Raji (cell line): ENCODE measurements around the gene ANKRD55.

Source experiments
- POLR2A ChIP-seq: IDR thresholded peaks from 2 replicates; pipeline ENCODE4 v1.6.1; 2011; ENCODE audit warnings: low read depth, low read length, control low read depth; ENCODE audit not compliant: insufficient read depth

ANKRD55 gene

DNA sequence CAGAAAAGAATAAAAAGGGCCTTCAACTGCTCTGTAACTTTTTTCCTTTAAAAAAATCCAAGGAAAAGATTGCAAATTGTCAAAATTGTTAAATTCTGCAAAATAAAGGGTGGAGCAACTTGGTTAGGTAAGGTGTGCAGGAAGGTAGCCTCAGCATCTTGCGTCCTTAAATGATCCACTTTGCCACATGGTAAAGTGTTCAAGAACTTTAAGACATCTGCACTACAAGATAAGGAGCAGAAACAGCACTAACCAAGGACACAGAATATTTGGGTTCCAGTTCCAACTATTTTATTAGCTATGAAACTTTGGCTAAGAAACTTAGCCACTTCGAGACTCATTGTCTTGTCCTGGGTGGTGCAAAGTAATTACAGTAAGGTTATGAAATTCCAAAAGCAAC, 53.7 kb downstream of the ANKRD55 start:
- no peak for TF ChIP-seq POLR2A

DNA sequence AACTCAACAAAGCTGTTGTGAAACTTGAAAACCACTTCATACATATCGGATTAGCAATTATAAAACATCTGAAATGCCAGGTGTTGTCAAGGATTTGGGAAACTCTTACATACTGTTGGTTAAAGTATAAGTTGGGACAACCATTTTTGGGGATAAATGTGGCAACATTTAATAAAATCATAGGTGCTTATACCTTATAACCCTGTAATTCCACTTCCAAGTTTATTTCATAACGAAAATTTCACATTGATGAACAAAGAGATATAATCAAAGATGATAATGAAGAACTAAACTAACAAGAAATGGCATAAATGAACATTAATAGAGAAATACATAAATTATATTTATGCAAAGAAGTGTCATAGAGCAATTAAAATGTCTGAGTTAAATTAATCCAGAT, 54.3 kb downstream of the ANKRD55 start:
- TF ChIP-seq POLR2A: no peak

DNA sequence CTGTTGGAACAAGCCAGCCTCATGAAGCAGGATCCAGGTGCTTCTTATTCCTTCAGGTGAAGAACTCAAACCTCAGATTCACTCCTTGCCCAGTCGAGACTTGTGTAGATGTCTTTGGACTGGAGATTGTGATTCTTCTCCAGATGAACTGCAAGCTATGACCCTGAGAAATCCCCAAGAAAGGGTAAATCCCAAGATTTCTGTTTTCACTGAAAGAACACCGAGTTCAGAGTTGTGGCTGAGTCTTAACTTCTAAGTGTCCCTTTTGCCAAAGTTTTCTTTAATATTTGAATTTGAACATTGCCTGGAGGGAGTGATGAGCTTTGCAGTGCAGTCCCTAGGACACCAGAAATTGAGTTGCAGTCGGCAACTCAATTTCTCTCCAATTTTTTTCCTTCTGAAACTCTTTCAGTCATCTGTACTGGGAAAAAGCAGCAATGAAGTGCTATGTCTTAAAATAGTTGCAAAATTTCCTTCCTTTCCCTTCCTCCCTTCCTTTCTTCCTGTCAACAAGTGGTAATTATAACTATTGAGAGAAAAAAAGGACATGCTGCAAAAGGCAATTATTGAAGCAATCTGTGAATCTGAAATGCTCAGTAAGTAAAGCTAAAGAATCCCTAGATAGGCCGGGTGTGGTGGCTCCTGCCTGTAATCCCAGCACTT, 56.1 kb downstream of the ANKRD55 start:
- no peak for TF ChIP-seq POLR2A

DNA sequence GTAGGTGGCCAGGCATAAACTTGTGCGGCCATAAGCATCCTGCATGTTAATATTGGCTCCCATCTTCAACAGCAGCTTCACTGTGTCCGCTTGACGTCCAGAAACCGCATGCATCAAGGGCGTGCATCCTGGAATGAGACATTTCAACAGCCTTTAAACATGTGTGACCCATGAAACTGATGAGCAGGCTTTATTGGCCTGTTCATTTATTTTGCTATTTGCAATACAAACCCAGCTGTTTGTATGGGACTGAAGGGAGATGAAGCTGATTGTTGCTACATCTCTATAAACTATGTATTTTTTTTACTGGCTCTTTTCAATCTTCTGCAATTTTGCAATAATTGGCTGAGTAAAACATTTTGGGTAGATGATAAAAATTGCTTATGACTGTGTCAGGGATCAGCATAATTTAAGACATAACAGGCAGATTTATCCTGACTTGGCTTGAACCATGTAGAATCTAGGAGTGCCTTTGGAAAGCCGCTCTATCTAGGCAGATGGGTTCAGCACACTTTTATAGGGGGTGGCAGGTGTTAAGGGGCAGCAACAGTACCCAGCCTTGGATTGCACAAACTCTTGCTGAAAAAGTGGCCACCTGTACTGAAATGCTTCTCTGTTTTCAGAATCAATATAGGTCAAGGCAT, 56.9 kb downstream of the ANKRD55 start:
- no peak for TF ChIP-seq POLR2A

DNA sequence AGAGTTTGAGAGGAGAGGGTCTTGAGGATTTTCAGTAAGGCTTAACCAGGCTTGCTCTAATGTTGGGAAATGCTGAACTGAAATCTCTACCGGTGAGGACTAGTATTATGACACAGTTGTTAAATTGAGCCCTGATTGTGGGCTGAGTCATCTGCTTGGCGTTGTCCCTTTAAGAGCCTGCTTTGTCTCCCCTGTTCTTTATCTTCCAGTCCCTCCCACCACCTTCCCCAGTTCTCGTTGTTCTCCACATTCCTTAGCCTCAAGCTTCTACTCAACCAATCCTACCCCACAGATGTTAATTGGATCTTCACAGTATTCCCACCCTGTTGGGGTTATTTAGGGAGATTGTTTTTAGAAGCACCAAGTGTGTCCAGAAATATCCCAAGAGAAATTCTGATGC, 57.6 kb downstream of the ANKRD55 start:
- no peak for TF ChIP-seq POLR2A

DNA sequence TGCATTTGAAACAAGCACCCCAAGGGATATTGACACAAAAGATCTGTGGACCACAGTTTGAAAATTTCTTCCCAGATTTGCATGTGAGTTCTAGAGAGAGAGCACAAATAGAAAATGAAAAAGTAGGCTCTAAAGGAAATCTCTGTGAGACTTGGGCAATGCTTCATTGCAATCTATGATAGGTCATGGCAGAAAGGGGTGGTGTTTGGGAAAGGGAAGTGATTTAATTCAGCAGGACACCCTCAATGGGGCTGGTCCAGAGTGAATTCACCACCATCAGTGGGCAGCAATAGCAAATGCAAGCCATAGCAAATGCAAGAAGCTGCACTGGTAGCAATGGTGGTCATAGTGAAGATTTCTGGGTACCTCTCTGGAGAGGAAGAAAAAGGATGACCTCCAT, 58.1 kb downstream of the ANKRD55 start:
- TF ChIP-seq POLR2A: no peak

DNA sequence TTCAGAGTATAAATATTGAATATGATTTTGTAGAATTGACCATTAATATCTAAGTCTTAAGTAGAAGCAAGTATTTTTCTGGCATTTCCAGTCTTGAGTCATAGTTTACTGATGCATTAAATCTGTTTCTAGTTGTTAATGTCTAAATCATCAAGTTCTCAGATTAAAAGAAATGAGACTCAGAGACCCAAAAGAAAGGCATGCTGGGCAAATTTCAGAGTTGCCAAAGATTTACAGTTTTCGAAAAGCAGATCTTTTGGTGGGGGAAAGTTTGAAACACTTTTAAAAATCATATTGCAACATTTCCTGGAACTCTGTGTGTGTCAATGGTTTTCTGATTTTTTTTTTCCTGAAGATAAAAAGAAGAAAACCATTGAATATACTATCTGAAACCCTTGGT, 60.9 kb downstream of the ANKRD55 start:
- TF ChIP-seq POLR2A: no peak

DNA sequence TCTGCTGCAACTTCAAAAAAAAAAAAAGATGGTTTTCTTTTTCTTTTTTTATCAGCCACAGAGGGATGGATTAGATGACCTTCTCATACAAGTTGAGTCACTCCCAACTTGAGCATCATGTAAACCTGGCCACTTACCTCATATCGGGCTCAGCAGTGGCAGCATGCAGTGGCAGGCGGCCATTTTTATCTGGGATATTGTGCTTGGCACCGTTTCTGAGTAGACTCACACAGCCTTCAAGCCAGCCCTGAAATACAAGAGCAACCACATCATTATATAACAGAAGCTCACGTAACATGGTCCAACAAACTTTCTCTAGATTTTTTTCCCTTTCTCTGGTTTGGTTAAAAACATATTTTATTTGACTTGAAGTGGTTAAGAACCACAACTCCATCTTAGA, 62.6 kb downstream of the ANKRD55 start:
- no peak for TF ChIP-seq POLR2A

DNA sequence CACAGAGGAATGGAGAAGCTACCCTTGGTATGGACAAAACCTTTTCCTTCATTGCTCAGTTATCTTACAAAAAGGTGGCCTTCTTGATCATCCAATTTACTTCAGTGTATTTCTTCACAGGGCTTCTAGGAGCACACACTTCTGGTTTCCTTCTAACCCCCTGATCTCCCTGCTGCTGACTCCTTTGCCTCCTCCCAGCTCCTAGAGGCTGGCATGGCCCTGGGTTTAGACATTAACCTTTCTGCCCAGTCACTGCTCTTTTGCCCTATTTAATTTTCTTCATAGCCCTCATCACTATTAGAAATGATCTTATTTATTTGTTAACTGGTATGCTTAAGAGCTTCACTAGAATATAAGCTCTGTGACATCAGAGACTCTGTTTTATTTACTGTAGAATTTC, 63.2 kb downstream of the ANKRD55 start:
- TF ChIP-seq POLR2A: no peak

DNA sequence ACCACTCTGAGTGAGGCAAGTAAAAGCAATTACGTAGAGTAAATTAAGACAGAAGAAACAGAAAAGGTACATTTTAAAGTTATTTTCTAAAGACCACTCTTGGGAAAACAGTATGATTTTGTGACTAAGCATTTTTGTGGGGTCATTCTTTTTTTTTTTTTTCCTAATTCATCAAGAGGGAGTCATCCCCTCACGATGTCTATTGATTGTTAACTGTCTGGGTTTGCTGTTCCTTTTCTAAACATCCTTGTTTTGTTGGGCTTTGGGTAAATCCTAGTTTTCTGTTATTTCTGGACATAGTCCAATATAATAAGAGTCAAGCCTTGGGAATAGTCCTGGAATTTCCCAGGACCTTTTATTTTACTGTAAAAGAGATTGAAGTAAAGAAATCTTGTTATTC, 63.8 kb downstream of the ANKRD55 start:
- TF ChIP-seq POLR2A: no peak

DNA sequence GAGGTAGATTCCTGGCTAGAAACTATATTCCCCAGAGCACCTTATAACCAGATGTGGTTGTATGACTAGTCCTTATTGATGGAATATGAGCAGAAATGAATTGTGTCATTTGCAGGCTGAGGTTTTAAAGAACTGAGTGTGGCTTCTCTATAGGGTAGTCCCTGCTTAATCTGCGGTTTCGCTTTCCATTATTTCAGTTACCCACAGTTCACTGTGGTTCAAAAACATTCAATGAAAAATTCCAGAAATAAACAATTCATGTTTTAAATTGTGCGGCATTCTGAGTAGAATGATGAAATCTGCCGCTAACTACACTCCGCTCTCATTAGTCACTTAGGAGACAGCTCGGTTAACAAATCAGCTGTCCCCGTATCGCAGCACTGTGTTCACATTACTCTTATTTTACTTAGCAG, 65.1 kb downstream of the ANKRD55 start:
- no peak for TF ChIP-seq POLR2A

DNA sequence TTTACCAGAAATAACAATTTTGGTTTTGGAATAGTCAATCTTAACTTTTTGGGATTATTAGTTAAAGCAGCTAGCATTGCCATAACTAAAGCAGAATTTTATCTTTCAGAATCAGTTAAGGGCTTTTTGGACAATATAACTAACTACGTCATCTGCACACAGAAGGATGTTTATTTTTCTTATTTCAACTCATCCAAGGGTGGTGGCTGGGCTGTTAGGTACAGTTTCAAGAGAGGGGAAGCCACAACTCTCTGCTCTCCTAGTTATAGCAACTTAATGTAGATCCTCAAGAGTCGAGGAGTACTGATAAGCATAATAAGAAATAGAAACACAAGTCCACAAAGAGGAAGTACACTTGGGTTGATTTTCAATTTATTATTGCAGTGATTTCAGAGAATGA, 65.6 kb downstream of the ANKRD55 start:
- no peak for TF ChIP-seq POLR2A

DNA sequence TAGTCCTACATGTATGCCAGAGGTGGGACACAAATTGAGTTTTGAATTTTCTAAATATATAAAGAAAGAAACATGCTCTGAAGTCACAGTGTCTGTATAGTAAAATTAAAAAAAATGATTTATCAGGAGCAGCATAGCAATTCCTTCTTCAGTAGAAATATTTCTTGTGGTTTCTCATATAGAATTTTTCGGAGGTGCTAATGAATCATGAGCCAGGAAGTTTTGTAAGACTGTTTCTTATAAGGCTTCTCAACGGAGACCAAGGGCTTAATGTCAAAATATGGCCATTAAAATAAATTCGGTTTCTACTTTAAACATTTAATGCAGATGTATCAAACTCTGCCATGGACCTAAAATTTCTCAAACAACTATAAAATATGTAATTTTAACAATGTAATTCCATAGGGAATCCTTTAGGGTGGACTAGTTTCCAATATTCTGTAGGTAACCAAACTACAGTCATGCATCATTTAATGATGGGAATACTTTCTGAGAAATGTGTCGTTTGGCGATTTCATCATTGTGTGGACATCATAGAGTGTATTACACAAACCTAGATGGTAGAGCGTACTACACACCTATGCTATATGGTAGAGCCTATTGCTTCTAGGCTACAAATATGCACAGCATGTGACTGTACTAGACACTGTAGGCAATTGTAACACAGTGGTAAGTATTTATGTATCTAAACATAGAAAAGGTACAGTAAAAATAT, 66.3 kb downstream of the ANKRD55 start:
- no peak for TF ChIP-seq POLR2A

DNA sequence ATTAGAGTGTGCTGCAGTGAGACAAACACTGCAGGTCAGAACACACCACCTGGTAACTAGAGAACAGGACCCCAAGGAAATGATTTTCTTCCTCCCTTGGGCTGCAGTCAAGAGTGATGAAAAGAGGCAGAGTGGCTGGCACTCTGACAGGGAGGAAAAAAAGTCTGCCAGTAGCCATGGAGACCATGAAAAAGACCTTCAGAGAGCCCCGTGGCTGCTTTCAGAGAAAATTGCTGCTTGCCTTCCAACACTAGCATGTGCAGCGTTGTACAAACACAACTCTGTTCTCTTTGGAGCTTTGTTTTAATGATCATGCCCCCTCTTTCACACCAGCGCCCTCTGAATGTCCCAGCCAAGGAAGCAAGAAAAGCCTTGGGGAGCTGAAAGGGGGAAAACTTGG, 68.8 kb downstream of the ANKRD55 start:
- no peak for TF ChIP-seq POLR2A

DNA sequence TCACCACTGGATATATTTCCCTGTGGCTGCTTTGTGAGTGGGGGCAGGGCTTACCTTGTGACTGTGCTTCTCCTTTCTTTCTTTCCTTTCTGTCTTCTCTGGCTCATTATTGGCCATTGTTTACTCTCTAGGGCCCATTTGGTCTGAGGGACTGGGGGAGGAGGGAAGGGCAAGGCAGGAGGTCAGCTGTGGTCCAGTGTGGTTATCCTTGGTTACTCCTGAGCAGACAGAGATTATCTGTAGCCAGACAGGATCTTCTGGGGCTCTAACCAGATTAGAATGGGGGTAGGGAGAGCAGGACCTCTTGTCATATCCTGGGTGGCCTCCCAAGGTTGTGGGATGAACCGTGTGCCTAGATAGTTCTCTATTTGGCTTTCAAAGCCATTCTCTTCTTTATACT, 71.2 kb downstream of the ANKRD55 start:
- no peak for TF ChIP-seq POLR2A

DNA sequence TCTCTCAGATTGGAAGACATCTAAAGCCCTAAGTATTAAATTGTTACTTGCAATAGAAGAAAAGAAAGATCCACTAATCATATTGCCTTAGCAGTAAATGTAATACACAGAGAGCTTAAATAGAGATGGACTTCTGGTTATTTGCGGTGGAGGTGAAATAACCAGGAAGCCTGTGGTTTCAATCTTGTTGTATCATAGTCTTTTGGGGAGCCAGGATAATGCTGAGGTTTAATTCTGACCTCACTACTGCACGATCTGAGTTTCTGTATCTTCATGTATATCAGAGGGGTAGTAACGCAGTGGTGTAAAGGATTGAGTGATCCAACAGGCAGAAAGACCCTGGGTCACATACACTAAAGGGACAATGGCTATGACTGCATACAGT, 71.7 kb downstream of the ANKRD55 start:
- TF ChIP-seq POLR2A: no peak
